Prostate gland (tissue), 2 donors: ENCODE measurements around the gene ARAP2.

Experiments used
- CTCF ChIP-seq, 4 experiments: fragments of 200-600 bp in 2 of 4; fragments of 450-650 bp in 2 of 4; sonication (generic) in 2 of 4; IDR thresholded peaks; 1 replicate in 3 of 4; 2 replicates in 1 of 4; pipeline ENCODE4 v1.5.1; 2016 to 2019; ENCODE audit warnings: antibody characterized with exemption in 4 of 4, mild to moderate bottlenecking in 2 of 4, moderate library complexity in 2 of 4
- POLR2A ChIP-seq: fragments of 450-650 bp; IDR thresholded peaks from one replicate; pipeline ENCODE4 v1.6.1; 2016; ENCODE audit warnings: antibody characterized with exemption, mild to moderate bottlenecking
- POLR2AphosphoS5 ChIP-seq: sonication (generic); formaldehyde crosslinking; IDR thresholded peaks from one replicate; pipeline ENCODE4 v1.6.1; 2017; ENCODE audit warnings: antibody characterized with exemption

GRCh38 chr4:36024901-36025660 lies 219.2 kb downstream of the ARAP2 start:
- no peak for TF ChIP-seq POLR2A
- no peak for TF ChIP-seq CTCF (IDR thresholded peaks at IDR 0.05)
- TF ChIP-seq POLR2AphosphoS5, result no peak
